K562 (cell line): ENCODE measurements around the gene VWDE. TPM values are rescaled to one million over a fixed set of nuclear protein-coding genes. Genes with fewer than 3 reads are reported as not detected.

Experiments
- ATAC-seq: fragments of 200-7000 bp; cut with Tn5 transposase; 3 replicates; pipeline ENCODE4 v1.9.1; 2020; ENCODE audit warnings: moderate library complexity
- BruUV-seq: library from RNA; stranded (reverse); fragments of 400-500 nt; replicated peaks from 2 replicates; lab custom pipeline; 2021; lab: Mats Ljungman, UMichigan
- CTCF ChIA-PET: fragments of 300-600 bp; formaldehyde crosslinking; extraction: SDS; loops from one replicate; lab custom pipeline; 2021; ENCODE audit warnings: low intra/inter-chr PET ratio; lab: Yijun Ruan, JAX
- POLR2A ChIA-PET: fragments of 300-600, 350-650 bp; sonication (Branson Sonifier 250); formaldehyde crosslinking; extraction: SDS; loops from one replicate; lab custom pipeline; 2021; ENCODE audit warnings: antibody characterized with exemption, inconsistent platforms; lab: Yijun Ruan, JAX
- DNase-seq, 4 experiments: peaks; one replicate each; pipeline versions ENCODE4 v3.0.0 to v3.0.0-alpha.2; 2011 to 2018; ENCODE audit warnings: low spot score in 3 of 4, mixed read lengths in 3 of 4; ENCODE audit errors: extremely low read depth in 1 of 4
- FAIRE-seq: peaks from 2 replicates; lab custom pipeline; 2011; peaks lifted over from hg19 to GRCh38; lab: Jason Lieb, UNC
- H2AFZ ChIP-seq: 2 replicates; pipeline ENCODE4 v1.6.0; 2011; ENCODE audit warnings: low read depth, low read length, control low read depth, inconsistent platforms
- H3K27ac ChIP-seq: fragments of 200-600 bp; 3 replicates; pipeline ENCODE4 v1.8.0; 2011; ENCODE audit warnings: low read depth, mild to moderate bottlenecking, control low read depth, inconsistent platforms, low read length, moderate library complexity, mixed read lengths; ENCODE audit errors: extremely low read depth
- H3K27me3 ChIP-seq, 2 experiments: fragments of 300-600 bp in 1 of 2; 2 replicates in 1 of 2; 3 replicates in 1 of 2; pipeline versions ENCODE4 v1.6.0 to v1.8.0; 2011; ENCODE audit warnings: inconsistent platforms in 2 of 2, low read length in 2 of 2, mild to moderate bottlenecking in 1 of 2, mixed read lengths in 1 of 2, moderate library complexity in 1 of 2; ENCODE audit not compliant: control insufficient read depth in 2 of 2, insufficient read depth in 2 of 2
- H3K36me3 ChIP-seq: fragments of 300-600 bp; 3 replicates; pipeline ENCODE4 v1.8.0; 2011; ENCODE audit warnings: mild to moderate bottlenecking, low read length, inconsistent platforms; ENCODE audit not compliant: control insufficient read depth, insufficient read depth
- H3K4me1 ChIP-seq, 2 experiments: fragments of 200-600 bp in 1 of 2; replicated peaks in 1 of 2; 2 replicates in 1 of 2; 3 replicates in 1 of 2; pipeline versions ENCODE4 v1.5.1 to v1.8.0; 2011; ENCODE audit warnings: inconsistent platforms in 2 of 2, low read length in 2 of 2, mild to moderate bottlenecking in 1 of 2, mixed read lengths in 1 of 2, moderate library complexity in 1 of 2; ENCODE audit not compliant: control insufficient read depth in 2 of 2, insufficient read depth in 2 of 2
- H3K4me2 ChIP-seq: 2 replicates; pipeline ENCODE4 v1.6.1; 2011; ENCODE audit warnings: low read length, control low read depth, inconsistent platforms, mixed read lengths; ENCODE audit not compliant: insufficient read depth
- H3K4me3 ChIP-seq: fragments of 200-600 bp; sonication (generic), shearing (Covaris generic); 2 replicates; pipeline ENCODE4 v1.5.1; 2016; ENCODE audit warnings: control low read depth, inconsistent platforms
- H3K79me2 ChIP-seq: fragments of 200-600 bp; 3 replicates; pipeline ENCODE4 v1.8.0; 2011; ENCODE audit warnings: low read length, inconsistent platforms; ENCODE audit not compliant: control insufficient read depth, insufficient read depth
- H3K9ac ChIP-seq, 2 experiments: 2 replicates each; pipeline versions ENCODE4 v1.6.0 to v1.6.1; 2011; ENCODE audit warnings: low read depth in 2 of 2, low read length in 2 of 2, control low read depth in 1 of 2, inconsistent platforms in 1 of 2, mild to moderate bottlenecking in 1 of 2, mixed read lengths in 1 of 2; ENCODE audit not compliant: insufficient read depth in 1 of 2
- H3K9me1 ChIP-seq: one replicate; pipeline ENCODE4 v1.6.0; 2011; ENCODE audit warnings: inconsistent platforms, mild to moderate bottlenecking, low read length, moderate library complexity; ENCODE audit not compliant: control insufficient read depth, insufficient read depth
- H3K9me3 ChIP-seq: replicated peaks from 2 replicates; pipeline ENCODE4 v1.5.1; 2011; ENCODE audit warnings: low read depth, low read length, inconsistent platforms; ENCODE audit not compliant: control insufficient read depth, insufficient read depth
- H4K20me1 ChIP-seq: replicated peaks from 2 replicates; pipeline ENCODE4 v1.6.1; 2011; ENCODE audit warnings: low read length, inconsistent platforms, mixed read lengths; ENCODE audit not compliant: control insufficient read depth, insufficient read depth
- CAMTA2 ChIP-seq: fragments of 250-450 bp; sonication (Bioruptor Pico); conservative IDR thresholded peaks from 2 replicates; pipeline ENCODE4 v1.5.1; 2022
- CBFA2T3 ChIP-seq: fragments of 450-650 bp; IDR thresholded peaks from 2 replicates; pipeline ENCODE4 v1.6.1; 2017
- CEBPG ChIP-seq, 3 experiments: fragments of 200-800 bp in 1 of 3; sonication (Bioruptor generic) in 1 of 3; sonication (generic) in 1 of 3; formaldehyde crosslinking in 1 of 3; IDR thresholded peaks in 2 of 3; conservative IDR thresholded peaks in 1 of 3; 2 replicates each; pipeline versions ENCODE4 v1.6.1 to v1.8.0; 2016 to 2022; ENCODE audit warnings: missing compliant biosample characterization in 2 of 3, missing genetic modification characterization in 2 of 3, mild to moderate bottlenecking in 1 of 3, missing genetic modification reagents in 1 of 3
- DLX4 ChIP-seq: fragments of 250-450 bp; sonication (Bioruptor Pico); IDR thresholded peaks from 2 replicates; pipeline ENCODE4 v1.6.1; 2021; ENCODE audit warnings: mild to moderate bottlenecking
- GATAD2A ChIP-seq: fragments of 450-650 bp; IDR thresholded peaks from 2 replicates; pipeline ENCODE4 v1.6.1; 2017
- HDAC2 ChIP-seq: fragments of 450-650 bp; IDR thresholded peaks from 2 replicates; pipeline ENCODE4 v1.6.1; 2016; ENCODE audit warnings: mild to moderate bottlenecking
- KDM5B ChIP-seq: fragments of 200-600 bp; sonication (generic); IDR thresholded peaks from 2 replicates; pipeline ENCODE4 v1.6.1; 2012; ENCODE audit warnings: low read depth, mild to moderate bottlenecking, moderate library complexity, low read length, control low read depth, inconsistent platforms; ENCODE audit not compliant: insufficient replicate concordance
- LCOR ChIP-seq: sonication (generic); formaldehyde crosslinking; IDR thresholded peaks from 2 replicates; pipeline ENCODE4 v1.8.0; 2022; ENCODE audit warnings: mild to moderate bottlenecking, missing genetic modification reagents
- MAFF ChIP-seq: IDR thresholded peaks from 2 replicates; pipeline ENCODE4 v1.6.1; 2012; ENCODE audit warnings: low read length, improper control_type of control experiment
- TRIM28 ChIP-seq: fragments of 450-650 bp; IDR thresholded peaks from 2 replicates; pipeline ENCODE4 v1.6.1; 2017
- ZFP36 ChIP-seq: fragments of 150-350 bp; IDR thresholded peaks from 2 replicates; pipeline ENCODE4 v1.6.1; 2018; ENCODE audit warnings: low read length, low read depth; ENCODE audit not compliant: partially characterized antibody
- ZNF134 ChIP-seq: fragments of 250-450 bp; sonication (Bioruptor Pico); conservative IDR thresholded peaks from 2 replicates; pipeline ENCODE4 v1.4.0; 2020
- ZNF146 ChIP-seq: IDR thresholded peaks from one replicate; pipeline ENCODE4 v1.6.1; 2018; ENCODE audit warnings: missing compliant biosample characterization; ENCODE audit not compliant: unreplicated experiment
- ZNF431 ChIP-seq: sonication (generic); formaldehyde crosslinking; IDR thresholded peaks from 2 replicates; pipeline ENCODE4 v1.8.0; 2022; ENCODE audit warnings: mild to moderate bottlenecking, missing genetic modification reagents
- WGBS: fragments of 100-300 bp; shearing (Covaris generic); methylation state at CpG from one replicate; pipeline ENCODE4 v1.1.6; 2016; ENCODE audit warnings: low coverage, mixed read lengths; ENCODE audit not compliant: insufficient coverage; ENCODE audit errors: missing lambda C conversion rate; 5-methylcytosine and 5-hydroxymethylcytosine counted together
- in situ Hi-C: fragments of 300-500 bp; cut with MboI; formaldehyde crosslinking; loops from 4 replicates; pipeline ENCODE4 v1.15.0; 2018; ENCODE audit warnings: inconsistent platforms, mixed read lengths
- intact Hi-C: fragments of 100-400 bp; cut with micrococcal nuclease; formaldehyde crosslinking; loops from 2 replicates; pipeline ENCODE4 v1.14.2; 2022
- polyA plus RNA-seq, 8 experiments: library from polyadenylated mRNA; depleted of rRNA in 4 of 8; stranded (reverse) in 5 of 8; unstranded in 3 of 8; fragments of >200 nt; fragmentation: Nextera tagmentation in 2 of 8; fragmentation: Illumina TruSeq in 1 of 8; extraction: Ambion mirVana in 2 of 8; extraction: Trizol in 1 of 8; gene quantifications; 2 replicates each; pipeline versions ENCODE4 v1.2.1 to v1.2.3, GENCODE V29; 2011 to 2014; ENCODE audit warnings: inconsistent platforms in 1 of 8, missing spikeins in 1 of 8
- total RNA-seq, 7 experiments: library from RNA; depleted of rRNA in 6 of 7; stranded (reverse); fragments of >200 nt in 6 of 7; fragmentation: Illumina TruSeq in 2 of 7; extraction: Trizol in 2 of 7; gene quantifications; 2 replicates each; pipeline versions ENCODE4 v1.2.1 to v1.2.3, GENCODE V29; 2011 to 2021; ENCODE audit warnings: low replicate concordance in 1 of 7
- TF ChIP-seq, protein P1 (sequence below), 2 experiments: fragments of 450-650 bp; conservative IDR thresholded peaks; 2 replicates each; pipeline ENCODE4 v1.6.1; 2017; ENCODE audit warnings: mild to moderate bottlenecking in 2 of 2, moderate library complexity in 2 of 2

Gene VWDE
- total and polyA plus RNA-seq, 9 of the 15 experiments (the other 6 are each of a cell fraction or from before 2014, with no cell fraction given) = 40.6 to 162 (median 95.2) TPM

DNA sequence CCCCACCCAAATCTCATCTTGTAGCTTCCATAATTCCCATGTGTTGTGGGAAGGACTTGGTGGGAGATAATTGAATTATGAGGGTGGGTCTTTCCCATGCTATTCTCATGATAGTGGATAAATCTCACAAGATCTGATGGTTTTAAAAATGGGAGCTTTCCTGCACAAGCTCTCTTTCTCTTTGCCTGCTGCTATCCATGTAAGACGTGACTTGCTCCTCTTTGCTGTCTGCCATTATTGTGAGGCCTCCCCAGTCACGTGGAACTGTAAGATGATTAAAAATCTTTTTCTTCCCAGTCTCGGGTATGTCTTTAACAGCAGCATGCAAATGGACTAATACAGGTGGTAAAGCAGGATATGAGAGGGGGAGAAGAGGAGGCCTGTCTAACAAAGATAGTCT is 104.3 kb downstream of the VWDE start:
- ChIA-PET CTCF (no interaction called here), POLR2A (no interaction called here)
- Histone ChIP-seq H3K4me1 (no peaks in the 10 kb centered on the region), H3K27me3 (0 out of 5 replicates have a peak, but pooled peaks cover 0 to 4% of the 10 kb centered on the region in 2 experiments), H3K9me3 (no peaks in the 10 kb centered on the region), H3K4me3 (no peak overlapping the region), H3K36me3 (no peaks in the 10 kb centered on the region), H3K27ac (no peak overlapping the region), H4K20me1 (no peaks in the 10 kb centered on the region), H3K9ac (no peak overlapping the region)
- BruUV-seq = no TSS peak
- no peak for ATAC-seq
- in situ Hi-C loops = no loop called here
- peak; percentile 48 for TF ChIP-seq ZFP36
- TF ChIP-seq GATAD2A = no peak
- TF ChIP-seq TRIM28 = peak; percentile 60; the same call in 1 of the 2 replicates
- peak; percentile 13; the same call in 1 of the 2 replicates for TF ChIP-seq CBFA2T3
- peak; percentile 99 for TF ChIP-seq ZNF431 (CRISPR knock-in tag)
- TF ChIP-seq, all 486 proteins: peak for 4
- intact Hi-C loops = no loop called here
- H3K4me2 ChIP-seq = no peak overlapping the region
- H3K9me1 ChIP-seq = no peaks in the 10 kb centered on the region
- H2AFZ ChIP-seq = no peak overlapping the region
- DNase-seq (no peak), FAIRE-seq (no peak)
- 15% methylated on average over 3 of the region's 3 CpGs for WGBS
- no peaks in the 10 kb centered on the region for H3K79me2 ChIP-seq

DNA sequence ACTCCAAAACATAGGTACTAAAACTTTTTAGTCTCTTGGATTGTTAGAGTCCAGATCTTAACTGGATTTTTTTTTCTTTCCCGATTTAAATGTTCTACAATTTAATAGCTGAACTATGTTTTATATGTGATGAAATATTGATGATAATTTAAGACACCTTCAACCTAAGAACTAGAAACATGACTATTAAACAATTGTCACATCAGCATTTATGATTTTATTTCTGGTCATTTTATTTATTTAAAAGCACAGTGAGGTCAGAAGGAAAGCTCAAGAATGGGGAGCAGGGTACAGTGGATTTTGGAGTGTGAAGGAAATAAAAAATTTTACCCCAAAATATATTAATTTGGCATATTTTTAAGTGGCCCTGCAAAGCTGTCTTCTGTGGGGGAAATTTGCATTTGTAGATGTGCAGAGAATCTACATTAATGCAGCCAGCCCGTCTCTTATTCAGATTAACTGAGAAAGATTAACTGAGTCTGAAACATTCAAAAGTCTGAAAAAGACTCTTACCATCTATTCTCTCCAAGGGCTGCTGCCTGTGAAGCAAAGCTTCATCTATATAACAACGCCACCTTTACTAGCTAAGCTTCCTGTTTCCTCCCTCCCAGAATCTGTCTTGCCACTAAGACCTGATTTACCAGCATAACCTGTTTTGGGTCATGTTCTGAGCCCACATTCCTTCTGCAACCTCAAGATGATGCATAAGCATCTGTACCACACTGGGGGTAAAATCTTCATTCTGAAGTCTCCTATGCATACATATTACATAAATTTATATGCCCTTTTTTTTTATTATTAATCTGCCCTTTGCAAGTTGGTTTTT is 106.2 kb downstream of the VWDE start:
- no peaks in the 10 kb centered on the region for H3K36me3 ChIP-seq
- 0 out of 5 replicates have a peak, but pooled peaks cover 0 to 4% of the 10 kb centered on the region in 2 experiments for H3K27me3 ChIP-seq
- ChIA-PET CTCF (no interaction called here), POLR2A (interaction anchor here (1.4 kb wide), 1 partner anchor 10 kb away, joined by 3 read pairs; no protein-coding TSS in a partner anchor)
- ATAC-seq (no peak), FAIRE-seq (no peak), DNase-seq (no peak)
- WGBS = 25% methylated on average over 3 of the region's 3 CpGs
- no peaks in the 10 kb centered on the region for H3K9me3 ChIP-seq
- no peaks in the 10 kb centered on the region for H3K9me1 ChIP-seq
- no peak overlapping the region for H3K27ac ChIP-seq
- H3K4me3 ChIP-seq = no peak overlapping the region
- H3K4me1 ChIP-seq = no peaks in the 10 kb centered on the region
- in situ Hi-C loops = no loop called here
- H3K79me2 ChIP-seq = no peaks in the 10 kb centered on the region
- H2AFZ ChIP-seq = no peak overlapping the region
- intact Hi-C loops = no loop called here
- no peak overlapping the region for H3K9ac ChIP-seq
- H4K20me1 ChIP-seq = no peaks in the 10 kb centered on the region
- H3K4me2 ChIP-seq = no peak overlapping the region
- BruUV-seq = no TSS peak
- TF ChIP-seq LCOR (CRISPR knock-in tag) (no peak), MAFF (peak; percentile 65), DLX4 (CRISPR knock-in tag) (no peak), ZNF146 (no peak), HDAC2 (no peak), CEBPG (CRISPR knock-in tag; IDR thresholded peaks at IDR 0.05) (no peak), CEBPG (tag; conservative IDR thresholded peaks at IDR 0.05 in 1 of 2, IDR thresholded peaks at IDR 0.05 in 1 of 2) (no peak), CAMTA2 (no peak), ZNF134 (CRISPR knock-in tag) (no peak), KDM5B (no peak)
- TF ChIP-seq, protein P1, sequence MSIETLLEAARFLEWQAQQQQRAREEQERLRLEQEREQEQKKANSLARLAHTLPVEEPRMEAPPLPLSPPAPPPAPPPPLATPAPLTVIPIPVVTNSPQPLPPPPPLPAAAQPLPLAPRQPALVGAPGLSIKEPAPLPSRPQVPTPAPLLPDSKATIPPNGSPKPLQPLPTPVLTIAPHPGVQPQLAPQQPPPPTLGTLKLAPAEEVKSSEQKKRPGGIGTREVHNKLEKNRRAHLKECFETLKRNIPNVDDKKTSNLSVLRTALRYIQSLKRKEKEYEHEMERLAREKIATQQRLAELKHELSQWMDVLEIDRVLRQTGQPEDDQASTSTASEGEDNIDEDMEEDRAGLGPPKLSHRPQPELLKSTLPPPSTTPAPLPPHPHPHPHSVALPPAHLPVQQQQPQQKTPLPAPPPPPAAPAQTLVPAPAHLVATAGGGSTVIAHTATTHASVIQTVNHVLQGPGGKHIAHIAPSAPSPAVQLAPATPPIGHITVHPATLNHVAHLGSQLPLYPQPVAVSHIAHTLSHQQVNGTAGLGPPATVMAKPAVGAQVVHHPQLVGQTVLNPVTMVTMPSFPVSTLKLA (conservative IDR thresholded peaks at IDR 0.05) = no peak
